GM19455 (cell line): ENCODE measurements around the gene COL25A1.

Source experiments
- ATAC-seq: cut with Tn5 transposase; IDR thresholded peaks from one replicate; pipeline ENCODE4 v1.9.1; 2021; ENCODE audit not compliant: unreplicated experiment

Gene COL25A1

GRCh38 chr4:109294006-109294405 lies 8.5 kb downstream of the COL25A1 start:
- peak; percentile 92 for ATAC-seq

GRCh38 chr4:109291707-109292238 lies 10.7 kb downstream of the COL25A1 start:
- no peak for ATAC-seq

GRCh38 chr4:109290918-109291317 lies 11.5 kb downstream of the COL25A1 start:
- ATAC-seq, result no peak

GRCh38 chr4:109278594-109279031 lies 23.8 kb downstream of the COL25A1 start:
- ATAC-seq, result peak; percentile 73

GRCh38 chr4:109276482-109277095 lies 25.9 kb downstream of the COL25A1 start:
- peak; percentile 50 for ATAC-seq

GRCh38 chr4:109275066-109275745 lies 27.3 kb downstream of the COL25A1 start:
- ATAC-seq, result no peak

GRCh38 chr4:109266891-109267290 lies 35.6 kb downstream of the COL25A1 start:
- ATAC-seq, result no peak

- no peak for ATAC-seq
Measured at GRCh38 chr4:109266236-109266635, 36.2 kb downstream of the COL25A1 start.

GRCh38 chr4:109263721-109264120 lies 38.7 kb downstream of the COL25A1 start:
- no peak for ATAC-seq

- no peak for ATAC-seq
Measured at GRCh38 chr4:109256818-109257217, 45.6 kb downstream of the COL25A1 start.

- ATAC-seq, result no peak
Measured at GRCh38 chr4:109254845-109255244, 47.6 kb downstream of the COL25A1 start.

- no peak for ATAC-seq
Measured at GRCh38 chr4:109251396-109251795, 51.1 kb downstream of the COL25A1 start.

GRCh38 chr4:109248322-109248900 lies 54.0 kb downstream of the COL25A1 start:
- no peak for ATAC-seq

GRCh38 chr4:109243871-109244270 lies 58.6 kb downstream of the COL25A1 start:
- no peak for ATAC-seq

- ATAC-seq, result no peak
Measured at GRCh38 chr4:109238746-109239145, 63.7 kb downstream of the COL25A1 start.

- no peak for ATAC-seq
Measured at GRCh38 chr4:109235683-109236082, 66.8 kb downstream of the COL25A1 start.

GRCh38 chr4:109234596-109234995 lies 67.9 kb downstream of the COL25A1 start:
- ATAC-seq, result no peak

- ATAC-seq, result no peak
Measured at GRCh38 chr4:109233570-109233969, 68.9 kb downstream of the COL25A1 start.

GRCh38 chr4:109232681-109233080 lies 69.8 kb downstream of the COL25A1 start:
- no peak for ATAC-seq

GRCh38 chr4:109231331-109231730 lies 71.1 kb downstream of the COL25A1 start:
- no peak for ATAC-seq

- ATAC-seq, result no peak
Measured at GRCh38 chr4:109229028-109229427, 73.4 kb downstream of the COL25A1 start.

GRCh38 chr4:109218288-109218687 lies 84.2 kb downstream of the COL25A1 start:
- no peak for ATAC-seq
